OCI-LY3 (cell line): ENCODE data around the gene TMEM59.

Experiments
- H2AFZ ChIP-seq: fragments of 200-600, 300-600 bp; shearing (Covaris generic); 2 replicates; pipeline ENCODE4 v1.6.0; 2014; ENCODE audit warnings: antibody characterized with exemption, low read depth, low read length
- H3K27ac ChIP-seq: fragments of 200-600, 300-600 bp; sonication (generic); 2 replicates; pipeline ENCODE4 v1.5.1; 2014; ENCODE audit warnings: mild to moderate bottlenecking, low read length, moderate library complexity, mixed read lengths
- H3K27me3 ChIP-seq: fragments of 200-600, 300-600 bp; sonication (generic); 2 replicates; pipeline ENCODE4 v1.6.1; 2014; ENCODE audit warnings: low read depth, low read length, mixed read lengths
- H3K36me3 ChIP-seq: fragments of 200-600, 300-600 bp; sonication (generic); replicated peaks from 2 replicates; pipeline ENCODE3; 2014; ENCODE audit warnings: low read depth, low read length, mixed read lengths
- H3K4me1 ChIP-seq: fragments of 300-600, 200-600 bp; sonication (generic); 2 replicates; pipeline ENCODE4 v1.6.1; 2014; ENCODE audit warnings: low read length, mixed read lengths
- H3K4me2 ChIP-seq: fragments of 200-600, 300-600 bp; sonication (generic); 2 replicates; pipeline ENCODE4 v1.6.1; 2014; ENCODE audit warnings: low read length, mixed read lengths
- H3K4me3 ChIP-seq: fragments of 300-600, 200-600 bp; sonication (generic); 2 replicates; pipeline ENCODE4 v1.5.1; 2014; ENCODE audit warnings: antibody characterized with exemption, mild to moderate bottlenecking, low read length, moderate library complexity
- H3K79me2 ChIP-seq: fragments of 300-600, 200-600 bp; shearing (Covaris generic); 2 replicates; pipeline ENCODE4 v1.6.1; 2014; ENCODE audit warnings: mild to moderate bottlenecking, low read length, mixed read lengths
- H3K9ac ChIP-seq: fragments of 300-600, 200-600 bp; shearing (Covaris generic); 2 replicates; pipeline ENCODE4 v1.6.0; 2014; ENCODE audit warnings: mild to moderate bottlenecking, low read length, moderate library complexity
- H3K9me3 ChIP-seq: fragments of 200-600, 300-600 bp; shearing (Covaris generic); 2 replicates; pipeline ENCODE4 v1.6.1; 2014; ENCODE audit warnings: low read length, mixed read lengths; ENCODE audit not compliant: insufficient read depth
- H4K20me1 ChIP-seq: fragments of 200-600, 300-600 bp; sonication (generic); 2 replicates; pipeline ENCODE4 v1.6.1; 2016; ENCODE audit warnings: low read length, mixed read lengths; ENCODE audit not compliant: insufficient read depth
- EZH2phosphoT487 ChIP-seq: fragments of 200-600 bp; shearing (Covaris generic); IDR thresholded peaks from 2 replicates; pipeline ENCODE4 v1.6.1; 2018; ENCODE audit warnings: antibody characterized with exemption, mixed run types, low read depth
- TF ChIP-seq, protein P1 (sequence below): fragments of 200-600, 300-600 bp; sonication (generic); IDR thresholded peaks from 2 replicates; pipeline ENCODE4 v1.5.1; 2014; ENCODE audit warnings: antibody characterized with exemption, low read length, low read depth

The TMEM59 gene

DNA sequence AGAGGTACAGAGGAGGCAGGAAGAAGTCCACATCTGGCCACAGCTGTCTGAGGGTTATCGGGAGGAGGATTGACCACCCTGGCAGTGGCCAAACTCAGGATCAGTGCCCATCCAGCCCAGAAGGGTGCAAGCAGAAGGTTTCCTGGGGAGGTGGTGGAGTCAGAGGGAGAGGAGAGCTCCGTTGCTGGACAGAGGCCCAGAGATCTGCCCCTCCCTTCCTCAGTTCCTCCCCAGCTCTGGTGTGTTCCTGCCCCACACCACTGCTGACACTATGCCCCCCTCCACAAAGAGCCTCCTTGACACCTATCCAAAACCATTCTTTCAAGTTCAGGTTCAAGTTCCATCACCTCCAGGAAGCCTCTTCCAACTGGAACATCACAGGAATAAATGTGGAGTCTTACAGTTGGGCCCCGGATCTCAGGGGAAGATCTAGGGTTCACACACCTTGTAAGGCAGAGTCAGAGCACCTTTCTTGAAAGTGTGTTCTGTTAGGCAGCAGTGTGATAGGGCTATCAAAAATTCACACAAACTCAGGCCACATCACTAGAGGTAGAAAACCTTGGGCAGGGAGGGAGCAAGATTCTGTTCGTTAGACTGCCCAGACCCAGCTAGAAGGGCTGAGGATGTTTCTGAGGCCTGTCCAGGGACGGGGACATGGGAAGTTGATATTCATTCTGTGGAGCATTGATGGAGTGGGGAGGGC, 42.4 kb downstream of the TMEM59 start:
- no peak overlapping the region for H3K9ac ChIP-seq
- no peaks in the 10 kb centered on the region for H3K27me3 ChIP-seq
- no peaks in the 10 kb centered on the region for H3K9me3 ChIP-seq
- H3K4me3 ChIP-seq: no peak overlapping the region
- no peak overlapping the region for H3K4me2 ChIP-seq
- H3K27ac ChIP-seq: no peak overlapping the region
- H4K20me1 ChIP-seq: no peaks in the 10 kb centered on the region
- TF ChIP-seq, protein P1, sequence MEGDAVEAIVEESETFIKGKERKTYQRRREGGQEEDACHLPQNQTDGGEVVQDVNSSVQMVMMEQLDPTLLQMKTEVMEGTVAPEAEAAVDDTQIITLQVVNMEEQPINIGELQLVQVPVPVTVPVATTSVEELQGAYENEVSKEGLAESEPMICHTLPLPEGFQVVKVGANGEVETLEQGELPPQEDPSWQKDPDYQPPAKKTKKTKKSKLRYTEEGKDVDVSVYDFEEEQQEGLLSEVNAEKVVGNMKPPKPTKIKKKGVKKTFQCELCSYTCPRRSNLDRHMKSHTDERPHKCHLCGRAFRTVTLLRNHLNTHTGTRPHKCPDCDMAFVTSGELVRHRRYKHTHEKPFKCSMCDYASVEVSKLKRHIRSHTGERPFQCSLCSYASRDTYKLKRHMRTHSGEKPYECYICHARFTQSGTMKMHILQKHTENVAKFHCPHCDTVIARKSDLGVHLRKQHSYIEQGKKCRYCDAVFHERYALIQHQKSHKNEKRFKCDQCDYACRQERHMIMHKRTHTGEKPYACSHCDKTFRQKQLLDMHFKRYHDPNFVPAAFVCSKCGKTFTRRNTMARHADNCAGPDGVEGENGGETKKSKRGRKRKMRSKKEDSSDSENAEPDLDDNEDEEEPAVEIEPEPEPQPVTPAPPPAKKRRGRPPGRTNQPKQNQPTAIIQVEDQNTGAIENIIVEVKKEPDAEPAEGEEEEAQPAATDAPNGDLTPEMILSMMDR: no peak
- TF ChIP-seq EZH2phosphoT487: no peak
- no peak overlapping the region for H2AFZ ChIP-seq
- H3K4me1 ChIP-seq: no peaks in the 10 kb centered on the region
- no peaks in the 10 kb centered on the region for H3K79me2 ChIP-seq
- H3K36me3 ChIP-seq: no peaks in the 10 kb centered on the region

DNA sequence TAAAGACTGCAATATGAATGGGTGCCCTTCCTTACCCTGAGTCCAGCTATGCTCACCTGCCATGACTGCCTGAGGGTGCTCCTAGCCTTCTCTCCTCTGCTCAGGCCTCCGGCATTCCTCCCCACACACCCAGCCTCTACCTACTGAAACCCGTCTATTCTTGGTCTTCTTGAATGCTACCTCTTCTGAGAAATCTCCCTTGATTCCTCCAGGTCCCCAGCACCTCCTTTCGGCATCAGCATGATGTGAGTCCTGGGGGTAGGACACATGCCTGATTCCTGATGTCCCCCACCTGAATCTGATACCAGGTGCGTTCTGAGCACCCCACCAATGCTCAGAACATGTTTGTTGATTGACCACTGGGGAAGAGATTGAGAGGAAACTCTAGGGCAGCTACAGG, 43.6 kb downstream of the TMEM59 start:
- no peaks in the 10 kb centered on the region for H4K20me1 ChIP-seq
- H2AFZ ChIP-seq: no peak overlapping the region
- no peak for TF ChIP-seq EZH2phosphoT487
- TF ChIP-seq, protein P1: no peak
- H3K36me3 ChIP-seq: no peaks in the 10 kb centered on the region
- no peaks in the 10 kb centered on the region for H3K79me2 ChIP-seq
- H3K27me3 ChIP-seq: no peaks in the 10 kb centered on the region
- no peak overlapping the region for H3K4me2 ChIP-seq
- no peak overlapping the region for H3K27ac ChIP-seq
- H3K9ac ChIP-seq: no peak overlapping the region
- H3K4me1 ChIP-seq: no peaks in the 10 kb centered on the region
- H3K4me3 ChIP-seq: no peak overlapping the region
- no peaks in the 10 kb centered on the region for H3K9me3 ChIP-seq

DNA sequence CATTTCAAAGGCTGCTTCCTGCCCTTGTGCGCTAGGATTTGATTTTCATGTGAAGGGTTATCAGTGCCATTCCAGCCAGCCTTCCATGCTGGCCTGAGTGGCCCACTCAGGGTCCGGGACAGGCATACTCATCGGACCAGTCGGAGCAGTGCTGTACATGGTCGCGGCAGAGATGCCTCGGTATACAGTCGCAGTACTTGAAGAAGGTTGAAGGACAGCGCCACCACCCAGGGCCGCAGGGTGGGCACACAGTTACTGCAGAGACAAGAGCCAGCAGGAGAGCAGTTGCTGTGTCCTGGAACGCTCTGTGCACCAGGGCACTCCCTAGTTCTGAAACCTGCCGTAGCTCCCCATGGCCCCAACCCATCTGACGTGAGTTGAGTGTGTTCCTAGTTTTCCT, 44.1 kb downstream of the TMEM59 start:
- no peaks in the 10 kb centered on the region for H3K27me3 ChIP-seq
- TF ChIP-seq, protein P1: no peak
- TF ChIP-seq EZH2phosphoT487: no peak

DNA sequence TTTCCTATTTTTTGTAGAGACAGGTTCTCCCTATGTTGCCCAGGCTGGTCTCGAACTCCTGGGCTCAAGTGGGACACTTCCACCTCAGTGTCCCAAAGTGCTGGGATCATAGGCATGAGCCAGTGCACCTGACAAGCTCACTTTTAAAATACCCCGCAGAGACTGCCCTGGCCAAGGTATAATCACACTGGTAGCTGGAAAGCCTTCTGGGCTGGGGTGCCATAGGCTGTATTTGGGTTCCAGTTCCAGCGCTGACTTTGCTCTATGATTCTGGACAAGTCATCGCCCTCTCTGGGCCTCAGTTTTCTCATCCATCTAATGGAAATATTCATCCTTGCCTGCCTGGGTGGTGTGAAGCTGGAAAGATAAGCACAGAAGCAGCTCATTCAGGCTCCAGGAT, 45.4 kb downstream of the TMEM59 start:
- Histone ChIP-seq H3K36me3 (no peaks in the 10 kb centered on the region), H2AFZ (no peak overlapping the region), H3K27ac (no peak overlapping the region), H3K27me3 (no peaks in the 10 kb centered on the region), H3K4me3 (no peak overlapping the region), H3K4me2 (no peak overlapping the region), H3K9ac (no peak overlapping the region), H4K20me1 (no peaks in the 10 kb centered on the region), H3K9me3 (no peaks in the 10 kb centered on the region), H3K79me2 (no peaks in the 10 kb centered on the region), H3K4me1 (no peaks in the 10 kb centered on the region)
- no peak for TF ChIP-seq EZH2phosphoT487
- TF ChIP-seq, protein P1: no peak

More for the DNA sequence above, 44.1 kb downstream of the TMEM59 start:
- no peak overlapping the region for H3K9ac ChIP-seq
- no peak overlapping the region for H3K4me2 ChIP-seq
- H3K4me1 ChIP-seq: no peaks in the 10 kb centered on the region
- H4K20me1 ChIP-seq: no peaks in the 10 kb centered on the region
- H3K4me3 ChIP-seq: no peak overlapping the region
- no peaks in the 10 kb centered on the region for H3K79me2 ChIP-seq
- H3K9me3 ChIP-seq: no peaks in the 10 kb centered on the region
- no peak overlapping the region for H3K27ac ChIP-seq
- no peak overlapping the region for H2AFZ ChIP-seq
- H3K36me3 ChIP-seq: no peaks in the 10 kb centered on the region
